Large intestine (tissue), 3 donors: ENCODE measurements around the gene ARHGAP22. TPM values are rescaled to one million over a fixed set of nuclear protein-coding genes. Genes with fewer than 3 reads are reported as not detected.

Source experiments
- DNase-seq, 2 donors: peaks; one replicate each; pipeline versions ENCODE4 v3.0.0 to v3.0.0-alpha.2; 2013
- H3K27ac ChIP-seq: one replicate; pipeline ENCODE4 v1.5.1; 2013; ENCODE audit warnings: low read length
- H3K27me3 ChIP-seq: 2 replicates; pipeline ENCODE4 v1.6.1; 2013; ENCODE audit warnings: low read length; ENCODE audit not compliant: control insufficient read depth, insufficient read depth
- H3K36me3 ChIP-seq: 2 replicates; pipeline ENCODE4 v1.6.1; 2013; ENCODE audit warnings: low read length; ENCODE audit not compliant: control insufficient read depth, insufficient read depth
- H3K4me1 ChIP-seq: one replicate; pipeline ENCODE4 v1.6.1; 2013; ENCODE audit warnings: low read length; ENCODE audit not compliant: control insufficient read depth, insufficient read depth
- H3K4me3 ChIP-seq: one replicate; pipeline ENCODE4 v1.5.1; 2013; ENCODE audit warnings: low read length
- H3K9me3 ChIP-seq: one replicate; pipeline ENCODE4 v1.6.1; 2013; ENCODE audit warnings: mild to moderate bottlenecking, low read depth, low read length, moderate library complexity; ENCODE audit not compliant: control insufficient read depth
- WGBS: methylation state at CpG from one replicate; pipeline ENCODE4 v1.1.5; 2013; ENCODE audit warnings: low lambda C conversion rate; ENCODE audit not compliant: insufficient coverage; 5-methylcytosine and 5-hydroxymethylcytosine counted together
- polyA plus RNA-seq: library from polyadenylated mRNA; unstranded; fragments of 120-200 nt; gene quantifications from one replicate; pipeline ENCODE4 v1.2.1, GENCODE V29; 2013

The ARHGAP22 gene
- polyA plus RNA-seq, 1 donor = 2.7 TPM

DNA sequence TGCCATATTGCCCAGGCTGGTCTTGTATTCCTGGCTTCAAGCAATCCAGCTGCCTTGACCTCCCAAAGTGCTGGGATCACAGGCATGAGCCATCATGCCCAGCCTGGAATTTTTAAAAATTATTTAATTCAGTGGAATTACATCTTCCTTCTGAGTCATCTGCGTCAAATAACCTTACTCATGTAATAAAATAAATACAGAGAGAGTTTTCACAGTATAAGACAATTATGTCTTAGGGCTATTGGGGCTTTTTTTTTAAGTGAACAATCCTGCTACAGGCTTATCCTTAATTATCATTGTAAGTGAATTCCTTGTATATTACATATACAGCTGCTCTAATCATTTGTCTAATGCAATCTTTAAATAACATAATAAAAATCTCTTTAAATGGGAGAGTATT is 190.1 kb downstream of the ARHGAP22 start:
- peaks cover 7% of the 10 kb centered on the region for H3K9me3 ChIP-seq
- DNase-seq = no peak
- no peaks in the 10 kb centered on the region for H3K4me1 ChIP-seq
- no peak overlapping the region for H3K27ac ChIP-seq
- WGBS = 100% methylated on average over 1 of the region's 1 CpG
- no peaks in the 10 kb centered on the region for H3K27me3 ChIP-seq
- no peak overlapping the region for H3K4me3 ChIP-seq
- peaks cover 20% of the 10 kb centered on the region for H3K36me3 ChIP-seq

DNA sequence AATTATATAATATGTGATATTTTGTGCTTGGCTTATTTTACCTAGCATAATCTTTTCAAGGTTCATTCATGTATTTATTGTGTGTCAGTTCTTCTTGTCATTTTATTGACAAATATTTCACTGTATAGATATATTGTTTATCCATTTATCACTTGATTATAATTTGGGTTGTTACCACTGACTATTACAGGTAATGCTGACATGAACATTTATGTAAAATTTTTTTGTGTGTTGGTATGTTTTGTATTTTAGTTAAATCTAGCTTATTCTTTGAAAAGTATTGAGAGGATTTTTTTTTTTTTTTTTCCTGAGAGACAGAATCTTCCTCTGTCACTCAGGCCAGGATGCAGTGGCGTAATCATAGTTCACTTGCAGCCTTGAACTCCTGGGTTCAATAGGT is 190.7 kb downstream of the ARHGAP22 start:
- no CpG with 5 or more reads among the region's 1 CpG for WGBS
- Histone ChIP-seq H3K27me3 (no peaks in the 10 kb centered on the region), H3K27ac (no peak overlapping the region), H3K36me3 (peaks cover 20% of the 10 kb centered on the region), H3K4me3 (no peak overlapping the region), H3K4me1 (no peaks in the 10 kb centered on the region), H3K9me3 (peaks cover 7% of the 10 kb centered on the region)
- DNase-seq = no peak

- Histone ChIP-seq H3K27ac (no peak overlapping the region), H3K36me3 (peaks cover 22% of the 10 kb centered on the region), H3K4me1 (no peaks in the 10 kb centered on the region), H3K4me3 (no peak overlapping the region), H3K9me3 (peaks cover 7% of the 10 kb centered on the region), H3K27me3 (no peaks in the 10 kb centered on the region)
- 100% methylated on average over 1 of the region's 4 CpGs for WGBS
- DNase-seq = no peak
Observed at GRCh38 chr10:48412933-48413332, 191.9 kb downstream of the ARHGAP22 start.

GRCh38 chr10:48412081-48412480 is 192.8 kb downstream of the ARHGAP22 start:
- Histone ChIP-seq H3K4me3 (no peak overlapping the region), H3K27ac (no peak overlapping the region), H3K27me3 (no peaks in the 10 kb centered on the region), H3K9me3 (peaks cover 7% of the 10 kb centered on the region), H3K36me3 (peaks cover 22% of the 10 kb centered on the region), H3K4me1 (no peaks in the 10 kb centered on the region)
- WGBS = 100% methylated on average over 1 of the region's 3 CpGs
- DNase-seq = peak in 1 of 2 donors; percentile 3

DNA sequence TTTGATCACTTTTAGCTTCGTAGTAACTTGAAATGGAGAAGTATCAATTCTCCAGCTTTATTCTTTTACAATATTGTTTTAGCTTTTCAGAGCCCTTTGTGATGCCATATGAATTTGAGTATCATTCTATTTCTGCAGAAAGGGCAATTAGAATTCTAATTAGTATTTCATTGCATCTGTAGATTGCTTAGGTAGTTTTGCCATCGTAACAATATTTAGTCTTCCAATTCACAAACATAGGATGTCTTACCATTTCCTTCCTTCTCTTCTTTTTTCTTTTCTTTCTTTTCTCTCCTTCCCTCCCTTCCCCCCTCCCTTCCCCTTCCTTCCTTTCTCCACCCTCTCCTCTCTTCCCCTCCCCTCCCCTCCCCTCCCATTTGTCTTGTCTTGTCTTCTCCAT is 193.4 kb downstream of the ARHGAP22 start:
- no peaks in the 10 kb centered on the region for H3K27me3 ChIP-seq
- H3K36me3 ChIP-seq = peaks cover 22% of the 10 kb centered on the region
- DNase-seq = no peak
- WGBS = 100% methylated on average over 1 of the region's 2 CpGs
- peaks cover 7% of the 10 kb centered on the region for H3K9me3 ChIP-seq
- no peaks in the 10 kb centered on the region for H3K4me1 ChIP-seq
- no peak overlapping the region for H3K4me3 ChIP-seq
- no peak overlapping the region for H3K27ac ChIP-seq

- Histone ChIP-seq H3K4me1 (no peaks in the 10 kb centered on the region), H3K27ac (no peak overlapping the region), H3K36me3 (peaks cover 22% of the 10 kb centered on the region), H3K9me3 (peaks cover 7% of the 10 kb centered on the region), H3K4me3 (no peak overlapping the region), H3K27me3 (no peaks in the 10 kb centered on the region)
- no peak for DNase-seq
- 100% methylated on average over 3 of the region's 6 CpGs for WGBS
Observed at GRCh38 chr10:48410503-48410902, 194.4 kb downstream of the ARHGAP22 start.

- Histone ChIP-seq H3K4me3 (no peak overlapping the region), H3K27ac (no peak overlapping the region), H3K27me3 (no peaks in the 10 kb centered on the region), H3K9me3 (peaks cover 2% of the 10 kb centered on the region), H3K36me3 (peaks cover 11% of the 10 kb centered on the region), H3K4me1 (no peaks in the 10 kb centered on the region)
- no peak for DNase-seq
- WGBS = no CpG with 5 or more reads among the region's 4 CpGs
Observed at GRCh38 chr10:48406658-48407057, 198.2 kb downstream of the ARHGAP22 start.

GRCh38 chr10:48406204-48406603 is 198.7 kb downstream of the ARHGAP22 start:
- Histone ChIP-seq H3K27me3 (no peaks in the 10 kb centered on the region), H3K27ac (no peak overlapping the region), H3K4me3 (no peak overlapping the region), H3K36me3 (peaks cover 10% of the 10 kb centered on the region), H3K4me1 (no peaks in the 10 kb centered on the region), H3K9me3 (no peaks in the 10 kb centered on the region)
- DNase-seq = peak in 1 of 2 donors; percentile 38
- whole genome bisulfite sequencing = no CpG with 5 or more reads among the region's 3 CpGs

- H3K27ac ChIP-seq = no peak overlapping the region
- H3K4me3 ChIP-seq = no peak overlapping the region
- WGBS = no CpG with 5 or more reads among the region's 4 CpGs
- peaks cover 2% of the 10 kb centered on the region for H3K36me3 ChIP-seq
- H3K27me3 ChIP-seq = no peaks in the 10 kb centered on the region
- no peaks in the 10 kb centered on the region for H3K4me1 ChIP-seq
- H3K9me3 ChIP-seq = no peaks in the 10 kb centered on the region
- no peak for DNase-seq
Observed at GRCh38 chr10:48404646-48405045, 200.2 kb downstream of the ARHGAP22 start.

- Histone ChIP-seq H3K9me3 (no peaks in the 10 kb centered on the region), H3K27me3 (no peaks in the 10 kb centered on the region), H3K27ac (peak overlapping the region; percentile 42), H3K4me3 (no peak overlapping the region), H3K36me3 (no peaks in the 10 kb centered on the region), H3K4me1 (peaks cover 3% of the 10 kb centered on the region)
- no peak for DNase-seq
- WGBS = 100% methylated on average over 1 of the region's 1 CpG
Observed at GRCh38 chr10:48400850-48401220, 204.0 kb downstream of the ARHGAP22 start.

- Histone ChIP-seq H3K9me3 (no peaks in the 10 kb centered on the region), H3K27ac (peak overlapping the region; percentile 42), H3K36me3 (no peaks in the 10 kb centered on the region), H3K4me3 (no peak overlapping the region), H3K27me3 (no peaks in the 10 kb centered on the region), H3K4me1 (peaks cover 3% of the 10 kb centered on the region)
- 67% methylated on average over 1 of the region's 3 CpGs for WGBS
- DNase-seq = peak in 1 of 2 donors; percentile 14
Observed at GRCh38 chr10:48400129-48400849, 204.6 kb downstream of the ARHGAP22 start.
